A549 (cell line): ENCODE results near the gene PMIS2. TPM values are rescaled to one million over a fixed set of nuclear protein-coding genes. Genes with fewer than 3 reads are reported as not detected.

ENCODE experiments used
- ATAC-seq, 2 experiments: fragments of 200-7000 bp in 1 of 2; fragments of >200 bp in 1 of 2; cut with Nextera tagmentation in 1 of 2; cut with Tn5 transposase in 1 of 2; 3 replicates each; pipeline versions ENCODE4 v1.8.0 to v1.9.1; 2018 to 2020; ENCODE audit warnings: mild to moderate bottlenecking in 1 of 2, moderate library complexity in 1 of 2
- CTCF ChIA-PET: fragments of 300-600 bp; sonication (Branson Sonifier 250); formaldehyde crosslinking; extraction: SDS; loops from one replicate; lab custom pipeline; 2021; ENCODE audit warnings: antibody characterized with exemption, inconsistent platforms; lab: Yijun Ruan, JAX
- POLR2A ChIA-PET: fragments of 350-600 bp; formaldehyde crosslinking; extraction: SDS; loops from one replicate; lab custom pipeline; 2021; ENCODE audit warnings: antibody characterized with exemption, inconsistent platforms; lab: Yijun Ruan, JAX
- DNase-seq, 2 experiments: peaks; one replicate each; pipeline versions ENCODE4 v3.0.0 to v3.0.0-alpha.2; 2011 to 2016; ENCODE audit warnings: low read depth in 1 of 2, low spot score in 1 of 2
- FAIRE-seq: peaks from 2 replicates; lab custom pipeline; 2011; peaks lifted over from hg19 to GRCh38; lab: Jason Lieb, UNC
- H3K27ac ChIP-seq, 2 experiments: fragments of >200 bp; sonication (Bioruptor Twin); formaldehyde crosslinking; 3 replicates each; pipeline ENCODE4 v1.5.1; 2016 to 2017
- H3K4me1 ChIP-seq: fragments of >200 bp; sonication (Bioruptor Twin); formaldehyde crosslinking; 3 replicates; pipeline ENCODE4 v1.6.1; 2016
- H3K4me2 ChIP-seq: fragments of >200 bp; sonication (Bioruptor Twin); formaldehyde crosslinking; 3 replicates; pipeline ENCODE4 v1.6.1; 2016
- H3K4me3 ChIP-seq: fragments of >200 bp; sonication (Bioruptor Twin); formaldehyde crosslinking; 3 replicates; pipeline ENCODE4 v1.5.1; 2016
- H3K9me3 ChIP-seq: fragments of >200 bp; sonication (Bioruptor Twin); formaldehyde crosslinking; 3 replicates; pipeline ENCODE4 v1.6.1; 2016
- CHD4 ChIP-seq: fragments of 200-600 bp; sonication (generic); IDR thresholded peaks from 2 replicates; pipeline ENCODE4 v1.6.1; 2016; ENCODE audit warnings: antibody characterized with exemption, mild to moderate bottlenecking, borderline replicate concordance
- CTCF ChIP-seq: fragments of >200 bp; sonication (Bioruptor Twin); formaldehyde crosslinking; IDR thresholded peaks from 3 replicates; pipeline ENCODE4 v1.5.1; 2016
- ESRRA ChIP-seq: fragments of 150-350 bp; IDR thresholded peaks from 2 replicates; pipeline ENCODE4 v1.6.1; 2014; ENCODE audit warnings: mild to moderate bottlenecking, low read length, borderline replicate concordance
- FOXS1 ChIP-seq: fragments of 250-450 bp; sonication (Bioruptor Pico); IDR thresholded peaks from 2 replicates; pipeline ENCODE4 v1.5.0; 2020; ENCODE audit warnings: mild to moderate bottlenecking, moderate library complexity
- HDAC2 ChIP-seq: fragments of 200-600 bp; sonication (generic); IDR thresholded peaks from 2 replicates; pipeline ENCODE4 v1.6.1; 2016
- HES2 ChIP-seq: fragments of >200 bp; sonication (Bioruptor Twin); formaldehyde crosslinking; IDR thresholded peaks from 2 replicates; pipeline ENCODE4 v1.6.1; 2016
- HOXB5 ChIP-seq: fragments of 250-450 bp; sonication (Bioruptor Pico); IDR thresholded peaks from 2 replicates; pipeline ENCODE4 v1.5.0; 2020; ENCODE audit warnings: mild to moderate bottlenecking, moderate library complexity
- KDM5A ChIP-seq: fragments of 200-600 bp; sonication (generic); IDR thresholded peaks from 2 replicates; pipeline ENCODE4 v1.6.1; 2016; ENCODE audit warnings: antibody characterized with exemption, mild to moderate bottlenecking
- MYC ChIP-seq: IDR thresholded peaks from 2 replicates; pipeline ENCODE4 v1.6.1; 2012; ENCODE audit warnings: mild to moderate bottlenecking, inconsistent platforms, low read length, improper control_type of control experiment, borderline replicate concordance
- NFE2L2 ChIP-seq: fragments of 150-350 bp; conservative IDR thresholded peaks from 2 replicates; pipeline ENCODE4 v1.6.1; 2014; ENCODE audit warnings: low read length
- NR3C1 ChIP-seq: fragments of >200 bp; sonication (Bioruptor Twin); formaldehyde crosslinking; IDR thresholded peaks from 3 replicates; pipeline ENCODE4 v1.6.1; 2017
- PBX3 ChIP-seq: IDR thresholded peaks from 2 replicates; pipeline ENCODE4 v1.6.1; 2012
- PHF8 ChIP-seq: fragments of 200-600 bp; sonication (generic); IDR thresholded peaks from 2 replicates; pipeline ENCODE4 v1.6.1; 2016; ENCODE audit warnings: low read depth, mild to moderate bottlenecking, antibody characterized with exemption, moderate library complexity, borderline replicate concordance
- POLR2A ChIP-seq: IDR thresholded peaks from 2 replicates; pipeline ENCODE4 v1.6.1; 2012; ENCODE audit warnings: mild to moderate bottlenecking, low read length
- RCOR1 ChIP-seq: fragments of 150-350 bp; IDR thresholded peaks from 2 replicates; pipeline ENCODE4 v1.6.1; 2014; ENCODE audit warnings: antibody characterized with exemption, low read length, low read depth
- REST ChIP-seq: fragments of 200-600 bp; sonication (generic); IDR thresholded peaks from 2 replicates; pipeline ENCODE4 v1.6.1; 2016; ENCODE audit warnings: antibody characterized with exemption, mild to moderate bottlenecking, moderate library complexity
- SMC3 ChIP-seq: fragments of >200 bp; sonication (Bioruptor Twin); formaldehyde crosslinking; IDR thresholded peaks from 3 replicates; pipeline ENCODE4 v1.6.1; 2018; ENCODE audit warnings: inconsistent platforms
- TFCP2L1 ChIP-seq: fragments of 250-450 bp; sonication (Bioruptor Pico); IDR thresholded peaks from 2 replicates; pipeline ENCODE4 v1.5.0; 2021; ENCODE audit warnings: mild to moderate bottlenecking
- TP53 ChIP-seq: fragments of 250-450 bp; sonication (Bioruptor Pico); IDR thresholded peaks from 2 replicates; pipeline ENCODE4 v1.5.0; 2021; ENCODE audit warnings: mild to moderate bottlenecking, moderate library complexity
- WGBS: methylation state at CpG from one replicate; pipeline ENCODE4 v1.1.6; 2017; ENCODE audit errors: missing lambda C conversion rate; 5-methylcytosine and 5-hydroxymethylcytosine counted together
- polyA plus RNA-seq, 4 experiments: library from polyadenylated mRNA; depleted of rRNA in 3 of 4; stranded (reverse); fragments of >200 nt; fragmentation: RNase III in 1 of 4; extraction: RNeasy Plus Mini Kit Qiagen cat#74134 plus additional on column Dnase treatment in 1 of 4; gene quantifications; 2 replicates in 3 of 4; 3 replicates in 1 of 4; pipeline ENCODE4 v1.2.3, GENCODE V29; 2011 to 2017

Gene PMIS2
- polyA plus RNA-seq, 2 of the 4 experiments (the other 2 are of a cell fraction) = not detected

GRCh38 chr19:35571406-35571965, 14.5 kb upstream of the PMIS2 start:
- Histone ChIP-seq H3K4me1 (no peaks in the 10 kb centered on the region), H3K9me3 (peaks cover 22% of the 10 kb centered on the region), H3K4me3 (no peak overlapping the region), H3K4me2 (no peak overlapping the region), H3K27ac (no peak overlapping the region)
- DNase-seq = no peak
- FAIRE-seq = no peak
- TF ChIP-seq TFCP2L1 = no peak
- no peak for TF ChIP-seq PHF8
- TF ChIP-seq FOXS1 (CRISPR knock-in tag) = no peak
- no peak for TF ChIP-seq CTCF
- no peak for TF ChIP-seq PBX3
- no peak for TF ChIP-seq KDM5A
- TF ChIP-seq CHD4 = no peak
- TF ChIP-seq MYC = no peak
- TF ChIP-seq RCOR1 = no peak
- TF ChIP-seq NFE2L2 = no peak
- POLR2A ChIA-PET = no interaction called here
- no peak for ATAC-seq
- WGBS = 12% methylated on average over 1 of the region's 1 CpG
- CTCF ChIA-PET = interaction anchor here (0.7 to 2.3 kb wide), 4 partner anchors 13 to 260 kb away, joined by 3 to 10 read pairs (median 4); no protein-coding TSS in a partner anchor

- DNase-seq (no peak), ATAC-seq (no peak), FAIRE-seq (no peak)
- ChIA-PET POLR2A (no interaction called here), CTCF (interaction anchor here (1.1 to 2.0 kb wide), 3 partner anchors 22 to 35 kb away, joined by 4 to 16 read pairs (median 4); partner anchors contain the start of gene HAUS5)
- no peak overlapping the region for H3K27ac ChIP-seq
- H3K9me3 ChIP-seq = peaks cover 67% of the 10 kb centered on the region
- 4% methylated on average over 1 of the region's 1 CpG for WGBS
- H3K4me3 ChIP-seq = no peak overlapping the region
- TF ChIP-seq HDAC2 = no peak
- no peak for TF ChIP-seq FOXS1 (CRISPR knock-in tag)
- TF ChIP-seq POLR2A = no peak
- no peak for TF ChIP-seq HES2
- no peak for TF ChIP-seq SMC3
- TF ChIP-seq REST = no peak
- no peak for TF ChIP-seq TP53 (CRISPR knock-in tag)
- no peak overlapping the region for H3K4me2 ChIP-seq
- H3K4me1 ChIP-seq = no peaks in the 10 kb centered on the region
Observed at GRCh38 chr19:35577918-35578317, 8.1 kb upstream of the PMIS2 start.

GRCh38 chr19:35578707-35579106, 7.3 kb upstream of the PMIS2 start:
- DNase-seq = no peak
- peaks cover 65% of the 10 kb centered on the region for H3K9me3 ChIP-seq
- TF ChIP-seq NR3C1 = no peak
- peak; percentile 52; the same call in 1 of the 2 replicates for TF ChIP-seq HOXB5 (CRISPR knock-in tag)
- TF ChIP-seq ESRRA = no peak
- TF ChIP-seq, all 56 proteins: peak for 1
- peak; percentile 65 for FAIRE-seq
- CTCF ChIA-PET = interaction anchor here (1.0 to 3.1 kb wide), 8 partner anchors 9 to 68 kb away, joined by 3 to 16 read pairs (median 4); partner anchors contain the start of gene HAUS5
- ATAC-seq = no peak
- no peak overlapping the region for H3K4me2 ChIP-seq
- H3K27ac ChIP-seq = no peak overlapping the region
- no peaks in the 10 kb centered on the region for H3K4me1 ChIP-seq
- POLR2A ChIA-PET = no interaction called here
- H3K4me3 ChIP-seq = no peak overlapping the region
- 27% methylated on average over 7 of the region's 7 CpGs for WGBS
